K562 (cell line): ENCODE data around the gene CEP120. TPM values are rescaled to one million over a fixed set of nuclear protein-coding genes. Genes with fewer than 3 reads are reported as not detected.

Experiments
- BDP1 ChIP-seq: IDR thresholded peaks from 3 replicates; pipeline ENCODE4 v1.6.1; 2011; ENCODE audit not compliant: insufficient read length, insufficient read depth
- BRF2 ChIP-seq: IDR thresholded peaks from 3 replicates; pipeline ENCODE4 v1.6.1; 2011; ENCODE audit warnings: borderline replicate concordance, mild to moderate bottlenecking; ENCODE audit not compliant: insufficient read length, insufficient read depth
- CBFB ChIP-seq: sonication (generic); formaldehyde crosslinking; IDR thresholded peaks from 2 replicates; pipeline ENCODE4 v1.4.0; 2020; ENCODE audit warnings: mild to moderate bottlenecking, missing genetic modification reagents
- CBX2 ChIP-seq: fragments of 200-600 bp; sonication (generic); IDR thresholded peaks from one replicate; pipeline ENCODE4 v1.6.1; 2012; ENCODE audit warnings: mild to moderate bottlenecking, low read length, inconsistent platforms; ENCODE audit not compliant: insufficient read depth, poor library complexity, severe bottlenecking
- MCM3 ChIP-seq: fragments of 450-650 bp; IDR thresholded peaks from 2 replicates; pipeline ENCODE4 v1.6.1; 2016
- TAF15 ChIP-seq: fragments of 200-400 bp; formaldehyde crosslinking; IDR thresholded peaks from 2 replicates; pipeline ENCODE4 v1.6.1; 2017; ENCODE audit warnings: mild to moderate bottlenecking, low read depth, low read length, moderate library complexity
- TFAP4 ChIP-seq: sonication (generic); formaldehyde crosslinking; IDR thresholded peaks from 2 replicates; pipeline ENCODE4 v1.8.0; 2022; ENCODE audit warnings: missing genetic modification reagents, mild to moderate bottlenecking, moderate library complexity, borderline replicate concordance
- polyA plus RNA-seq, 8 experiments: library from polyadenylated mRNA; depleted of rRNA in 4 of 8; stranded (reverse) in 5 of 8; unstranded in 3 of 8; fragments of >200 nt; fragmentation: Nextera tagmentation in 2 of 8; fragmentation: Illumina TruSeq in 1 of 8; extraction: Ambion mirVana in 2 of 8; extraction: Trizol in 1 of 8; gene quantifications; 2 replicates each; pipeline versions ENCODE4 v1.2.1 to v1.2.3, GENCODE V29; 2011 to 2014; ENCODE audit warnings: inconsistent platforms in 1 of 8, missing spikeins in 1 of 8
- total RNA-seq, 7 experiments: library from RNA; depleted of rRNA in 6 of 7; stranded (reverse); fragments of >200 nt in 6 of 7; fragmentation: Illumina TruSeq in 2 of 7; extraction: Trizol in 2 of 7; gene quantifications; 2 replicates each; pipeline versions ENCODE4 v1.2.1 to v1.2.3, GENCODE V29; 2011 to 2021; ENCODE audit warnings: low replicate concordance in 1 of 7
- TF ChIP-seq, protein P1 (sequence below): sonication (generic); formaldehyde crosslinking; IDR thresholded peaks from 2 replicates; pipeline ENCODE4 v1.9.0; 2022; ENCODE audit warnings: mild to moderate bottlenecking, missing genetic modification reagents

Gene CEP120
- total and polyA plus RNA-seq, 9 of the 15 experiments (the other 6 are each of a cell fraction or from before 2014, with no cell fraction given), result 3.3 to 24.9 (median 14.4) TPM

DNA sequence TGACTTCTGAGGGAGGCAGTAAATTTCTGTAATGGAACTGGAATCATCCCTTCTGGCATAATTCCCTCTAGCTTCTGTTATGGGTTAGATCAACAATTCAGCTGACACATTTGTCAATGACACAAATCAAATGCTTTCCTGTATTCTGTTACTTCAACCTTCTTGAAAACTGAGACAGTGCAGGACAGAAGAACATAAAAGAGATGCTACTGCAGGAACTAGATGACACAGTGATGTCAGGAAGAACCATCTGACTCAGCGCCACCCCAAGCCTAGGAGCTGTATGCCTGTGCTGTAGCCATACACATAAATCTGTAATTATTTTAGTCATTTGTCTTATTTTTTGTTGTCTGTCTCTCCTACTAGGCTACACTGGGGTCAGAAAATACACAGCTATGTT lies 18.2 kb upstream of the CEP120 start (continued):
- TF ChIP-seq CBX2, result no peak
- no peak for TF ChIP-seq BDP1
- TF ChIP-seq MCM3, result no peak
- TF ChIP-seq BRF2, result no peak
- TF ChIP-seq TAF15, result no peak
- no peak for TF ChIP-seq CBFB (CRISPR knock-in tag)
- TF ChIP-seq, protein P1, sequence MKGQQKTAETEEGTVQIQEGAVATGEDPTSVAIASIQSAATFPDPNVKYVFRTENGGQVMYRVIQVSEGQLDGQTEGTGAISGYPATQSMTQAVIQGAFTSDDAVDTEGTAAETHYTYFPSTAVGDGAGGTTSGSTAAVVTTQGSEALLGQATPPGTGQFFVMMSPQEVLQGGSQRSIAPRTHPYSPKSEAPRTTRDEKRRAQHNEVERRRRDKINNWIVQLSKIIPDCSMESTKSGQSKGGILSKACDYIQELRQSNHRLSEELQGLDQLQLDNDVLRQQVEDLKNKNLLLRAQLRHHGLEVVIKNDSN (CRISPR knock-in tag), result no peak
- no peak for TF ChIP-seq TFAP4 (CRISPR knock-in tag)
- TF ChIP-seq, all 486 proteins: peak for 0
